GM12878 (cell line): ENCODE measurements around the gene RALGPS2. TPM values are rescaled to one million over a fixed set of nuclear protein-coding genes. Genes with fewer than 3 reads are reported as not detected.

Experiments
- ATAC-seq: fragments of 200-7000 bp; cut with Tn5 transposase; 3 replicates; pipeline ENCODE4 v1.9.1; 2020; ENCODE audit warnings: mild to moderate bottlenecking, moderate library complexity
- BruUV-seq: library from RNA; stranded (reverse); fragments of 400-500 nt; replicated peaks from 2 replicates; lab custom pipeline; 2021; lab: Mats Ljungman, UMichigan
- CTCF ChIA-PET: fragments of 300-600 bp; sonication (Branson Sonifier 250); formaldehyde crosslinking; extraction: SDS; loops from one replicate; lab custom pipeline; 2021; ENCODE audit warnings: inconsistent platforms; lab: Yijun Ruan, JAX
- POLR2A ChIA-PET: fragments of 350-600 bp; formaldehyde crosslinking; extraction: SDS; loops from one replicate; lab custom pipeline; 2021; ENCODE audit warnings: inconsistent platforms; lab: Charles Lee
- RAD21 ChIA-PET: fragments of 300-600 bp; sonication (Branson Sonifier 250); formaldehyde crosslinking; loops from one replicate; lab custom pipeline; 2023; ENCODE audit warnings: antibody characterized with exemption; ENCODE audit not compliant: unreplicated experiment; lab: Charles Lee
- SMC1A ChIA-PET: fragments of 300-600 bp; sonication (Branson Sonifier 250); formaldehyde crosslinking; loops from one replicate; lab custom pipeline; 2023; ENCODE audit not compliant: unreplicated experiment, uncharacterized antibody; lab: Charles Lee
- DNase-seq: peaks from one replicate; pipeline ENCODE4 v3.0.0-alpha.2; 2011; ENCODE audit warnings: low read depth, low spot score
- FAIRE-seq: peaks from 3 replicates; lab custom pipeline; 2011; peaks lifted over from hg19 to GRCh38; lab: Jason Lieb, UNC
- H2AFZ ChIP-seq: 2 replicates; pipeline ENCODE4 v1.6.0; 2011; ENCODE audit warnings: low read depth, low read length, control low read depth; ENCODE audit not compliant: control insufficient read depth
- H3K27ac ChIP-seq: 2 replicates; pipeline ENCODE4 v1.5.1; 2011; ENCODE audit warnings: control low read depth; ENCODE audit not compliant: control insufficient read depth, insufficient read depth
- H3K27me3 ChIP-seq, 2 experiments: replicated peaks in 1 of 2; 2 replicates each; pipeline versions ENCODE4 v1.6.0 to v1.6.1; 2011; ENCODE audit warnings: low read length in 1 of 2; ENCODE audit not compliant: control insufficient read depth in 2 of 2, insufficient read depth in 2 of 2
- H3K36me3 ChIP-seq, 2 experiments: 2 replicates each; pipeline ENCODE4 v1.5.1; 2011; ENCODE audit warnings: low read length in 1 of 2; ENCODE audit not compliant: control insufficient read depth in 2 of 2, insufficient read depth in 2 of 2
- H3K4me1 ChIP-seq: 2 replicates; pipeline ENCODE4 v1.6.1; 2011; ENCODE audit warnings: mild to moderate bottlenecking, low read length, moderate library complexity, mixed read lengths; ENCODE audit not compliant: control insufficient read depth, insufficient read depth
- H3K4me2 ChIP-seq: 2 replicates; pipeline ENCODE4 v1.6.0; 2011; ENCODE audit warnings: control low read depth; ENCODE audit not compliant: control insufficient read depth, insufficient read depth
- H3K4me3 ChIP-seq: fragments of 200-600 bp; sonication (generic); 2 replicates; pipeline ENCODE4 v1.5.1; 2016
- H3K79me2 ChIP-seq: 2 replicates; pipeline ENCODE4 v1.6.0; 2011; ENCODE audit warnings: low read length; ENCODE audit not compliant: control insufficient read depth, insufficient read depth
- H3K9ac ChIP-seq: 2 replicates; pipeline ENCODE4 v1.8.0; 2011; ENCODE audit warnings: low read length, control low read depth, mixed read lengths; ENCODE audit not compliant: control insufficient read depth, insufficient read depth
- H3K9me3 ChIP-seq: replicated peaks from 3 replicates; pipeline ENCODE4 v1.5.1; 2011; ENCODE audit warnings: mild to moderate bottlenecking, low read length; ENCODE audit not compliant: control insufficient read depth, insufficient read depth
- H4K20me1 ChIP-seq: 2 replicates; pipeline ENCODE4 v1.6.0; 2011; ENCODE audit not compliant: control insufficient read depth, insufficient read depth
- BRCA1 ChIP-seq: IDR thresholded peaks from 2 replicates; pipeline ENCODE4 v1.6.1; 2011; ENCODE audit warnings: low read depth, low read length, improper control_type of control experiment
- CBX5 ChIP-seq: sonication (generic); IDR thresholded peaks from 2 replicates; pipeline ENCODE4 v1.6.1; 2016; ENCODE audit warnings: low read depth, moderate library complexity, mild to moderate bottlenecking, inconsistent platforms
- CREM ChIP-seq: IDR thresholded peaks from 2 replicates; pipeline ENCODE4 v1.6.1; 2014; ENCODE audit warnings: antibody characterized with exemption, low read depth
- ELK1 ChIP-seq: IDR thresholded peaks from 2 replicates; pipeline ENCODE4 v1.6.1; 2012; ENCODE audit warnings: low read depth, low read length, improper control_type of control experiment
- HDGF ChIP-seq: fragments of 450-650 bp; IDR thresholded peaks from 2 replicates; pipeline ENCODE4 v1.6.1; 2016; ENCODE audit warnings: antibody characterized with exemption
- RELA ChIP-seq: fragments of 450-650 bp; IDR thresholded peaks from 2 replicates; pipeline ENCODE4 v1.8.0; 2014; ENCODE audit warnings: borderline replicate concordance; ENCODE audit not compliant: partially characterized antibody
- REST ChIP-seq: IDR thresholded peaks from 2 replicates; pipeline ENCODE4 v1.6.1; 2012; ENCODE audit warnings: mild to moderate bottlenecking, low read depth, low read length
- SMC3 ChIP-seq: IDR thresholded peaks from 2 replicates; pipeline ENCODE4 v1.6.1; 2011; ENCODE audit warnings: low read length, improper control_type of control experiment, borderline replicate concordance
- TARDBP ChIP-seq: IDR thresholded peaks from 2 replicates; pipeline ENCODE4 v1.6.1; 2016; ENCODE audit warnings: borderline replicate concordance
- TCF12 ChIP-seq: IDR thresholded peaks from 2 replicates; pipeline ENCODE4 v1.6.1; 2011; ENCODE audit warnings: low read depth, mild to moderate bottlenecking, low read length
- TCF3 ChIP-seq: IDR thresholded peaks from 2 replicates; pipeline ENCODE4 v1.6.1; 2012; ENCODE audit warnings: low read depth, mild to moderate bottlenecking, low read length, borderline replicate concordance; ENCODE audit not compliant: insufficient read depth
- ZNF622 ChIP-seq: fragments of 450-650 bp; IDR thresholded peaks from 2 replicates; pipeline ENCODE4 v1.6.1; 2017; ENCODE audit warnings: mild to moderate bottlenecking, inconsistent platforms
- WGBS: methylation state at CpG from one replicate; pipeline ENCODE4 v1.1.6; 2016; ENCODE audit warnings: low lambda C conversion rate; ENCODE audit not compliant: insufficient replicate concordance, insufficient coverage; ENCODE audit errors: missing lambda C conversion rate; 5-methylcytosine and 5-hydroxymethylcytosine counted together
- in situ Hi-C: fragments of 300-500 bp; cut with MboI; formaldehyde crosslinking; loops from 9 replicates; pipeline ENCODE4 v1.14.3; 2018; ENCODE audit warnings: mixed read lengths
- intact Hi-C: fragments of 100-400 bp; cut with micrococcal nuclease; formaldehyde crosslinking; loops from one replicate; pipeline ENCODE4 v1.14.2; 2022; ENCODE audit not compliant: unreplicated experiment
- polyA plus RNA-seq, 11 experiments: library from polyadenylated mRNA; depleted of rRNA in 4 of 11; unstranded in 6 of 11; stranded (reverse) in 5 of 11; fragments of >200 nt; fragmentation: Nextera tagmentation in 4 of 11; fragmentation: Illumina TruSeq in 1 of 11; extraction: Ambion mirVana in 4 of 11; extraction: Trizol in 1 of 11; gene quantifications; 1 replicate in 1 of 11; 2 replicates in 10 of 11; pipeline versions ENCODE4 v1.2.1 to v1.2.3, GENCODE V29; 2011 to 2016; ENCODE audit warnings: inconsistent platforms in 2 of 11, missing spikeins in 2 of 11, low read depth in 1 of 11
- total RNA-seq, 4 experiments: library from RNA; depleted of rRNA in 3 of 4; stranded (reverse); fragments of >200 nt in 3 of 4; fragmentation: Illumina TruSeq in 1 of 4; extraction: Trizol in 1 of 4; gene quantifications; 2 replicates each; pipeline versions ENCODE4 v1.2.1 to v1.2.3, GENCODE V29; 2013 to 2021
- TF ChIP-seq, protein P1 (sequence below): fragments of 450-650 bp; formaldehyde crosslinking; IDR thresholded peaks from 2 replicates; pipeline ENCODE4 v1.4.0; 2020; ENCODE audit warnings: mild to moderate bottlenecking, moderate library complexity
- TF ChIP-seq, protein P2 (sequence below): fragments of 150-350 bp; IDR thresholded peaks from 2 replicates; pipeline ENCODE4 v1.6.1; 2014; ENCODE audit warnings: mild to moderate bottlenecking, low read depth, low read length

Gene RALGPS2
- total and polyA plus RNA-seq, 10 of the 15 experiments (the other 5 are each of a cell fraction or from before 2014, with no cell fraction given), result 0.08 to 3.7 (median 0.50) TPM

GRCh38 chr1:178740491-178740890 lies 15.4 kb downstream of the RALGPS2 start (continued):
- no peak for TF ChIP-seq REST
- no peak for TF ChIP-seq ZNF622
- TF ChIP-seq, all 136 proteins: peak for 0

DNA sequence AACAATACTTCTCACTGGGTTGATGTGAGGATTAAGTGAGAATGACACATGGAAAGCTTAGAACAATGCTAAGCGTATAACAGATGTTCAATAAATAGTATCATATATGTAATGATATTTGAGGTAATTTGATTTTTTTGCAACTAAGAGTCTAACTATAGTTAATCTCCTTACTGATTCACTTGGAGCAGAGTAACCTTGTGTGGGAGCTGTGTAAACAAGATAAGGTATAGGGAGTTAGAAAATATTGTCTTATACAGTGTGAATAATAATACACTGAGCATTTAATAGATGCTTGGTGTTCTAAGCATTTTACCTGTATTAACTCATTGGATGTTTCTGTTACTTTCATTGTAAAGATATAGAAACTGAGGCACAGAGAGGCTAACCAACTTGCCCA lies 15.9 kb downstream of the RALGPS2 start:
- H3K4me3 ChIP-seq, result no peak overlapping the region
- ChIA-PET SMC1A (interaction anchor here (1.2 kb wide), 1 partner anchor 12 kb away, joined by 3 read pairs; no protein-coding TSS in a partner anchor), RAD21 (no interaction called here), POLR2A (no interaction called here), CTCF (interaction anchor here (0.8 to 1.3 kb wide), 2 partner anchors 12 to 262 kb away, joined by 3 to 4 read pairs; no protein-coding TSS in a partner anchor)
- FAIRE-seq, result no peak
- no TSS peak for BruUV-seq
- H3K79me2 ChIP-seq, result no peaks in the 10 kb centered on the region
- 43% methylated on average over 1 of the region's 1 CpG for WGBS
- in situ Hi-C loops (no loop called here), intact Hi-C loops (no loop called here)
- H3K9me3 ChIP-seq, result no peaks in the 10 kb centered on the region
- no peaks in the 10 kb centered on the region; a peak in 1 of 4 replicates for H3K36me3 ChIP-seq
- H3K4me2 ChIP-seq, result no peak overlapping the region
- H3K27me3 ChIP-seq, result no peaks in the 10 kb centered on the region
- H4K20me1 ChIP-seq, result no peaks in the 10 kb centered on the region
- no peak for ATAC-seq
- H2AFZ ChIP-seq, result no peak overlapping the region
- DNase-seq, result no peak
- H3K4me1 ChIP-seq, result no peaks in the 10 kb centered on the region
- H3K9ac ChIP-seq, result no peak overlapping the region
- no peak overlapping the region for H3K27ac ChIP-seq
- TF ChIP-seq, protein P1, sequence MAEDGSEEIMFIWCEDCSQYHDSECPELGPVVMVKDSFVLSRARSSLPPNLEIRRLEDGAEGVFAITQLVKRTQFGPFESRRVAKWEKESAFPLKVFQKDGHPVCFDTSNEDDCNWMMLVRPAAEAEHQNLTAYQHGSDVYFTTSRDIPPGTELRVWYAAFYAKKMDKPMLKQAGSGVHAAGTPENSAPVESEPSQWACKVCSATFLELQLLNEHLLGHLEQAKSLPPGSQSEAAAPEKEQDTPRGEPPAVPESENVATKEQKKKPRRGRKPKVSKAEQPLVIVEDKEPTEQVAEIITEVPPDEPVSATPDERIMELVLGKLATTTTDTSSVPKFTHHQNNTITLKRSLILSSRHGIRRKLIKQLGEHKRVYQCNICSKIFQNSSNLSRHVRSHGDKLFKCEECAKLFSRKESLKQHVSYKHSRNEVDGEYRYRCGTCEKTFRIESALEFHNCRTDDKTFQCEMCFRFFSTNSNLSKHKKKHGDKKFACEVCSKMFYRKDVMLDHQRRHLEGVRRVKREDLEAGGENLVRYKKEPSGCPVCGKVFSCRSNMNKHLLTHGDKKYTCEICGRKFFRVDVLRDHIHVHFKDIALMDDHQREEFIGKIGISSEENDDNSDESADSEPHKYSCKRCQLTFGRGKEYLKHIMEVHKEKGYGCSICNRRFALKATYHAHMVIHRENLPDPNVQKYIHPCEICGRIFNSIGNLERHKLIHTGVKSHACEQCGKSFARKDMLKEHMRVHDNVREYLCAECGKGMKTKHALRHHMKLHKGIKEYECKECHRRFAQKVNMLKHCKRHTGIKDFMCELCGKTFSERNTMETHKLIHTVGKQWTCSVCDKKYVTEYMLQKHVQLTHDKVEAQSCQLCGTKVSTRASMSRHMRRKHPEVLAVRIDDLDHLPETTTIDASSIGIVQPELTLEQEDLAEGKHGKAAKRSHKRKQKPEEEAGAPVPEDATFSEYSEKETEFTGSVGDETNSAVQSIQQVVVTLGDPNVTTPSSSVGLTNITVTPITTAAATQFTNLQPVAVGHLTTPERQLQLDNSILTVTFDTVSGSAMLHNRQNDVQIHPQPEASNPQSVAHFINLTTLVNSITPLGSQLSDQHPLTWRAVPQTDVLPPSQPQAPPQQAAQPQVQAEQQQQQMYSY (CRISPR knock-in tag), result no peak
- no peak for TF ChIP-seq HDGF
- no peak for TF ChIP-seq BRCA1
- TF ChIP-seq TCF3, result no peak
- TF ChIP-seq, protein P2, sequence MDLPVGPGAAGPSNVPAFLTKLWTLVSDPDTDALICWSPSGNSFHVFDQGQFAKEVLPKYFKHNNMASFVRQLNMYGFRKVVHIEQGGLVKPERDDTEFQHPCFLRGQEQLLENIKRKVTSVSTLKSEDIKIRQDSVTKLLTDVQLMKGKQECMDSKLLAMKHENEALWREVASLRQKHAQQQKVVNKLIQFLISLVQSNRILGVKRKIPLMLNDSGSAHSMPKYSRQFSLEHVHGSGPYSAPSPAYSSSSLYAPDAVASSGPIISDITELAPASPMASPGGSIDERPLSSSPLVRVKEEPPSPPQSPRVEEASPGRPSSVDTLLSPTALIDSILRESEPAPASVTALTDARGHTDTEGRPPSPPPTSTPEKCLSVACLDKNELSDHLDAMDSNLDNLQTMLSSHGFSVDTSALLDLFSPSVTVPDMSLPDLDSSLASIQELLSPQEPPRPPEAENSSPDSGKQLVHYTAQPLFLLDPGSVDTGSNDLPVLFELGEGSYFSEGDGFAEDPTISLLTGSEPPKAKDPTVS, result no peak
- TF ChIP-seq TCF12, result no peak
- TF ChIP-seq CBX5, result no peak
- no peak for TF ChIP-seq ELK1
- no peak for TF ChIP-seq TARDBP
- no peak for TF ChIP-seq SMC3
- no peak for TF ChIP-seq CREM
- TF ChIP-seq RELA, result no peak
